Measurements from ENCODE around the gene CD99.
A peak's percentile ranks its signal among the peaks of the same experiment; 100 is the strongest.
"Not testable (repeated sequence)": the region's sequence is repeated elsewhere in the genome, so short reads cannot be mapped to it uniquely, and the experiment has no call there.

Gene CD99

GRCh38 chrX:2700405-2701320, 9.6 kb downstream of the CD99 start:
- DNase-seq, result no peak

GRCh38 chrX:2701600-2701999, 10.5 kb downstream of the CD99 start:
- DNase-seq, result no peak

- DNase-seq, result no peak
These were observed 12.9 kb downstream of the CD99 start for GRCh38 chrX:2703991-2704369.

GRCh38 chrX:2705046-2705832, 14.1 kb downstream of the CD99 start:
- no peak for DNase-seq

DNA sequence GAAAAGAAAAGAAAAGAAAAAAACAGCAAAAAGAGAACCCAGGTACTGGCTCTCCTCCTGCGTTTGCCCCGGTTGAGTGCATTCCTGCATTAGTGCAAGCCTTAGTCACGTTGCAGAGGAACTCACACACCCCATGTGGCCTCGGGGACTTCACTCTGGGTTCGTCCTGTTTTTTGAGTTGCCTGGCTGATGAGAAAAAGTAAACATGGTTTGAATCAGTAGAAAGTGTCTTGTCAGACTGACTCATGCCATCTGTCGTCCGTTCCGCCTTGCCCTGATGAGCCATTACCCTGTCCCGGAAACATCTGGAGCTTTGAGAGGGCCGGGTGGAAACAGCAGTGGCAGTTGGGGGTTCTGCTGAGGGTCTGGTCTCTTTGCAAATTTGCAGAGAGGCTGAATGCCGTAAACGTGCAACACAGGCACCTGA, 16.3 kb downstream of the CD99 start:
- DNase-seq, result peak; percentile 53

DNA sequence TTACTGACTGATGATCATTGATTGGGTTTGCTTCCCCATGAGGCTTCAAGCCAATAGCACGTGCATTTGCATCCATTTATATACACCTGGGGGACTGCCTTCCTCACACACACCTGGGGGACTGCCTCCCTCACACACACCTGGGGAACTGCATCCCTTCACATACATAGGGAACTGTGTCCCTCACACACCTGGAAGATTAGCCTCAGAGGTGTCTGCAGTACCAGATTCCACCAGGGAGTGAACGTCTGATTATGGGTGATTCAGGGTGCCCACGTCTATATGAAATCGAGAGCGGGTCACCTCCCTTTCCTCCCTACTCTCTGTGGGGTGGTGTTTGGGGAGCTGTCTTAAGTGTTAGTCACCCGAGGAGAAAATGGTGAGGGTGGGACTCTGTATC, 16.9 kb downstream of the CD99 start:
- no peak for DNase-seq

- DNase-seq, result no peak
These were observed 17.6 kb downstream of the CD99 start for GRCh38 chrX:2708592-2709188.

- no peak for DNase-seq
These were observed 18.5 kb downstream of the CD99 start for GRCh38 chrX:2709556-2709955.

- peak; percentile 54 for DNase-seq
These were observed 19.1 kb downstream of the CD99 start for GRCh38 chrX:2710041-2710840.

- no peak for DNase-seq
These were observed 20.3 kb downstream of the CD99 start for GRCh38 chrX:2711441-2711840.

DNA sequence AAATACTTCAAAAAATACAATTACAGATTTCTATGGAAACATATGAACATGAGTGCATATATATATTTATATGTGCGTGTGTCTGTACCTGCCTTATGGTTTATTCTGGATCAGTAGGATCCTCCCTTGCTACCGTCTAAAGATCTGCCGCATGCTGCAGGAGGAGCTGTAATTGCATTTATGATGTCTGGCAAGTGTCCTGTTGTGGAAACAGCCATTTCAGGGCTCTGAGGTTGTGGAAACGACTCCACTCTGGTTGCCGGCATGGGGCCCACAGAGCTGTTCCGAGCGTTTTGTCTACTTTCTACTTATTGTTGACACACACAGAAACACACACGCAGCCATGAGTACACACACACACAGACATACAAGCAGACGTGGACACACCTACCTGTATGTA, 21.3 kb downstream of the CD99 start:
- no peak for DNase-seq

- no peak for DNase-seq
These were observed 22.1 kb downstream of the CD99 start for GRCh38 chrX:2712890-2713840.

GRCh38 chrX:2714551-2714950, 23.5 kb downstream of the CD99 start:
- DNase-seq, result no peak

DNA sequence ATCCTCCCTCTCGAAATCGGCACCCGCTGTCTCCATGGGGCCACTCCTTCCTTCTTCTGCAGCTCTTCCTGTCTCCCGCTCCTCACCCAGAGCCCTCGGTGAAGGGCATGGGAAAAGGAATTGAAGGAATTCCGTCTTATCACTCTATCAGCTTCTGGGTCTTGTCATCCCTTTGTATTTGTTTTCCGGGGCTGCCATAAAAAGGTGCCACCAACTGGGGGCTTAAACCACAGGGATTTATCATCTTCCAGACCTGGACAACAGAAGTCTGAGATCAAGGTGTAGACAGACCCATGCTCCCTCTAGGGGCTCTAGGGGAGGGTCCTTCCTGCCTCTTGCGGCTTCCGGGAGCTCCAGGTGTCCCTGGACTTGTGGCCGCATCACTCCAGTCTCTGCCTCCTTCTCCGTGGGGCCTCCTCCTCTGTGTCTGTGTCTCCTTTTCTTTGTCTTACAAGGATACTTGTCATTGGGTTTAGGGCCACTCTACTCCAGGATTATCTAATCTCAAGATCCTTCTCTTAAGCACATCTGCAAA, 24.0 kb downstream of the CD99 start:
- DNase-seq, result no peak

DNA sequence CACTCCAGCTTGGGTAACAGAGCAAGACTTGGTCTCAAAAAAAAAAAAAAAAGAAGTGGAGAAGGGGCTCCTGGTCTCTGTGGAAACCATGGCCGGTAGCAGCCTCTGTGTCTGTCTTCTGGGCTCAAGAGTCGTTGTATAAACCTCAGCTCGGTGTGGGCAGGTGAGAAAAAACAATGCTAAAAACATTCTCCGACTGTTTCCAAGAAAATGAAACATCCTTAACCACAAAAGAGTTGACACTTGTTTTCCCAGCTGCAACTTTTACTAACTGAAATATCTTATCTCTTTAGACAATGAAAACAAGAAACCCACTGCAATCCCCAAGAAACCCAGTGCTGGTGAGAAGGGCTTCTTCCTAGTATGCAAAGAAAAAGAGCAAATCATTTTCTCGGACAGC, 26.2 kb downstream of the CD99 start:
- no peak for DNase-seq

- no peak for DNase-seq
These were observed 27.7 kb downstream of the CD99 start for GRCh38 chrX:2718821-2719220.

GRCh38 chrX:2719774-2720447, 28.8 kb downstream of the CD99 start:
- DNase-seq, result no peak

GRCh38 chrX:2723286-2723879, 32.3 kb downstream of the CD99 start:
- no peak for DNase-seq

- not testable (repeated sequence) for DNase-seq
These were observed 36.2 kb downstream of the CD99 start for GRCh38 chrX:2727264-2727663.

DNA sequence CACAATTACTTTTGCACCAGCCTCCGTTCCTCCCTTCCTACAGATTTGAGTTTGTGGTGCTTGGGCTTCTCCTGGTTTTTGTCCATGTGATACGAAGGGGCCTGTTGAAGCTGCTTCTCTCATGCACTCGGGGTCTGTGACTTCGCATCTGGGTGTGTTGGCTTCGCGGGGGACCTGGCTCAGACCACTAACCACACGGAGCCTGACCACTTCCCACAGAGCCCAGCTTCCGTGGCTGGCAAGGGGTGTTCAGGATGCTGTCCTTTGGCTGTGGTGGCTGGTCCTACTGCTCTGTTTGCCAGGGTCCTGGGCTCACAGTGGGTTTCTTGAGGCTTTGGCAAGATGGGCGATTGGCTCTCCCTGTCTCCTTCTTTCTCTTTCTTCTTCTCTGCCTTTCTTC, 41.0 kb downstream of the CD99 start:
- no peak for DNase-seq
